Forelimb muscle (tissue), 1 donor: ENCODE results near the gene VWCE. TPM values are rescaled to one million over a fixed set of nuclear protein-coding genes. Genes with fewer than 3 reads are reported as not detected.
A peak's percentile ranks its signal among the peaks of the same experiment; 100 is the strongest.
"Not testable (repeated sequence)": the region's sequence is repeated elsewhere in the genome, so short reads cannot be mapped to it uniquely, and the experiment has no call there.

Experiments used
- DNase-seq: peaks from one replicate; pipeline ENCODE4 v3.0.0-alpha.2; 2013; ENCODE audit warnings: low read depth
- polyA plus RNA-seq: library from polyadenylated mRNA; unstranded; fragments of 120-200 nt; gene quantifications from one replicate; pipeline ENCODE4 v1.2.1, GENCODE V29; 2013; ENCODE audit not compliant: insufficient read length

Gene VWCE
- polyA plus RNA-seq, 1 donor = 11.0 TPM

GRCh38 chr11:61252332-61252731, 42.8 kb downstream of the VWCE start:
- DNase-seq = not testable (repeated sequence)

GRCh38 chr11:61250796-61251765, 44.0 kb downstream of the VWCE start:
- peak; percentile 56 for DNase-seq

GRCh38 chr11:61249201-61249600, 45.9 kb downstream of the VWCE start:
- DNase-seq = not testable (repeated sequence)

- DNase-seq = not testable (repeated sequence)
These were observed 47.0 kb downstream of the VWCE start for GRCh38 chr11:61248071-61248470.

GRCh38 chr11:61245284-61245964, 49.7 kb downstream of the VWCE start:
- DNase-seq = not testable (repeated sequence)

- not testable (repeated sequence) for DNase-seq
These were observed 53.6 kb downstream of the VWCE start for GRCh38 chr11:61241526-61241925.

- not testable (repeated sequence) for DNase-seq
These were observed 54.2 kb downstream of the VWCE start, which contains the start of gene PGA5 for GRCh38 chr11:61240875-61241274. PGA5 (plus strand) TSS chr11:61241175; CDS start chr11:61241227, 52 bp downstream.

GRCh38 chr11:61240288-61240687, 54.8 kb downstream of the VWCE start:
- DNase-seq = not testable (repeated sequence)

GRCh38 chr11:61237130-61237529, 58.0 kb downstream of the VWCE start:
- DNase-seq = not testable (repeated sequence)

- not testable (repeated sequence) for DNase-seq
These were observed 62.5 kb downstream of the VWCE start for GRCh38 chr11:61232548-61233145.

GRCh38 chr11:61231585-61231984, 63.5 kb downstream of the VWCE start:
- DNase-seq = not testable (repeated sequence)

- not testable (repeated sequence) for DNase-seq
These were observed 64.1 kb downstream of the VWCE start for GRCh38 chr11:61231033-61231432.

- not testable (repeated sequence) for DNase-seq
These were observed 65.7 kb downstream of the VWCE start for GRCh38 chr11:61229458-61229857.

GRCh38 chr11:61226457-61227137, 68.5 kb downstream of the VWCE start:
- DNase-seq = not testable (repeated sequence)

- not testable (repeated sequence) for DNase-seq
These were observed 72.4 kb downstream of the VWCE start for GRCh38 chr11:61222692-61223091.

GRCh38 chr11:61222047-61222446, 73.1 kb downstream of the VWCE start, which contains the start of gene PGA4:
PGA4 (plus strand) TSS chr11:61222347; CDS start chr11:61222401, 54 bp downstream.
- not testable (repeated sequence) for DNase-seq

- DNase-seq = not testable (repeated sequence)
These were observed 76.1 kb downstream of the VWCE start for GRCh38 chr11:61219016-61219415.

GRCh38 chr11:61218306-61218705, 76.8 kb downstream of the VWCE start:
- DNase-seq = not testable (repeated sequence)

GRCh38 chr11:61213711-61214324, 81.3 kb downstream of the VWCE start:
- DNase-seq = not testable (repeated sequence)

- DNase-seq = not testable (repeated sequence)
These were observed 82.9 kb downstream of the VWCE start for GRCh38 chr11:61212202-61212601.
